K562 (cell line): ENCODE results near the gene CRYGC.

ENCODE experiments used
- BACH1 ChIP-seq: fragments of 200-800 bp; sonication (Bioruptor generic); IDR thresholded peaks from 2 replicates; pipeline ENCODE4 v1.6.1; 2016; ENCODE audit warnings: missing genetic modification characterization, missing compliant biosample characterization
- DPF2 ChIP-seq: fragments of 450-650 bp; IDR thresholded peaks from 2 replicates; pipeline ENCODE4 v1.6.1; 2016

- no peak for TF ChIP-seq DPF2
- no peak for TF ChIP-seq BACH1 (tag)
Measured at GRCh38 chr2:208092093-208092832, 37.4 kb downstream of the CRYGC start.
